Activated naive CD4-positive, alpha-beta T cell treated with anti-CD3 and anti-CD28 coated beads, Interleukin-2, amount 50 U/mL, for 72 hours (primary cell): ENCODE data around the gene ADGRL3. TPM values are rescaled to one million over a fixed set of nuclear protein-coding genes. Genes with fewer than 3 reads are reported as not detected.
"Not testable (repeated sequence)": the region's sequence is repeated elsewhere in the genome, so short reads cannot be mapped to it uniquely, and the experiment has no call there.

Experiments used
- ATAC-seq, 2 donors: fragments of 150-1000 bp; cut with Tn5 transposase; 2 replicates each; pipeline ENCODE4 v1.10.0; 2021; ENCODE audit warnings: mild to moderate bottlenecking in 2 of 2, moderate library complexity in 2 of 2
- DNase-seq, 2 donors: peaks; one replicate each; pipeline ENCODE4 v3.0.0; 2021 to 2022; ENCODE audit warnings: low spot score in 2 of 2
- H3K27ac Mint-ChIP-seq, 2 donors: one replicate each; pipeline ENCODE4 v1.8.0; 2022; ENCODE audit warnings: mild to moderate bottlenecking in 2 of 2, mixed read lengths in 2 of 2
- H3K36me3 Mint-ChIP-seq, 2 donors: one replicate each; pipeline ENCODE4 v1.8.0; 2022; ENCODE audit warnings: mixed read lengths in 2 of 2
- H3K9me3 Mint-ChIP-seq, 2 donors: one replicate each; pipeline ENCODE4 v1.8.0; 2022; ENCODE audit warnings: mixed read lengths in 2 of 2
- total RNA-seq, 2 donors: library from RNA; stranded (reverse); gene quantifications; one replicate each; pipeline ENCODE4 v1.2.3, GENCODE V29; 2022

ADGRL3 gene
- total RNA-seq, 2 donors from 2014 or later = not detected

DNA sequence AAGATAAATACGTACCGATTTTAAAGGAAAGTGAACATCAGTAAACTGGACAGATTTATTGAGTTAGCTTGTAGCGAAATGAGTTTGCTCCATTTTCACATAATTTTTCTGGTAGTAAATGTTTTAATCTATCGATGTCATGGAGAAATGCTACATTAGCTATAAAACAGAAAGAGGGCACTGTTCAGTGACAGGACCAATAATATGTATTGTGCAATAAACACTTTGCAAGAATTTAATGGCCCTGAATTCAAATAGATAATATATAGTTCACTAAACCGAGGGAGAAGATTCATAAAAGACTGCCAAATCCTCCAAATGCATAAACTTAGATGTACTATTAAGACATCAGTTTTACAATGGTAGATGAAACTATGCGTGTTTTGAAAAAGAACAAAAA lies 516.3 kb downstream of the ADGRL3 start:
- no peaks in the 10 kb centered on the region for H3K36me3 Mint-ChIP-seq
- H3K27ac Mint-ChIP-seq = no peak overlapping the region
- ATAC-seq = no peak
- no peak for DNase-seq
- H3K9me3 Mint-ChIP-seq = peaks cover 7 to 9% of the 10 kb centered on the region in 2 donors

GRCh38 chr4:61723492-61723891 lies 523.4 kb downstream of the ADGRL3 start:
- no peak overlapping the region for H3K27ac Mint-ChIP-seq
- H3K36me3 Mint-ChIP-seq = no peaks in the 10 kb centered on the region
- peaks cover 8 to 10% of the 10 kb centered on the region in 2 donors for H3K9me3 Mint-ChIP-seq
- ATAC-seq = no peak
- no peak for DNase-seq

- ATAC-seq = no peak
Measured at GRCh38 chr4:61727286-61727685, 527.2 kb downstream of the ADGRL3 start.

DNA sequence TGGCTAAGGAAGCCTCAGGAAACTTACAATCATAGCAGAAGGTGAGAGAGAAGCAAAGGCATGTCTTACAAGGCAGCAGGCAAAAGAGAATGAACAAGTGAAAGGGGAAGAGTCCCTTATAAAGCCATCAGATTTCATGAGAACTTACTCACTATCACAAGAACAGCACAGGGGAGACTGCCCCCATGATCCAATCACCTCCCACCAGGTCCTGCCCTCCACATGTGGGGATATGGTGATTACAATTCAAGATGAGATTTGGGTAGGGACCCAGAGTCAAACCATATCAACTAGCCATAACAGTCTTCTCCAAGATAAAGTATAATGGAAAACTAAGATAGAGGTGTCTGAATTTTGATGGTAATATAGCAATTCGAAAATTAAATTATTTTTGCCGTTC lies 534.3 kb downstream of the ADGRL3 start:
- Mint-ChIP-seq H3K27ac (no peak overlapping the region), H3K36me3 (no peaks in the 10 kb centered on the region)
- no peak for ATAC-seq

More at GRCh38 chr4:61727286-61727685, 527.2 kb downstream of the ADGRL3 start:
- H3K27ac Mint-ChIP-seq = no peak overlapping the region
- no peak for DNase-seq
- H3K9me3 Mint-ChIP-seq = peaks cover 10 to 16% of the 10 kb centered on the region in 2 donors
- H3K36me3 Mint-ChIP-seq = no peaks in the 10 kb centered on the region

GRCh38 chr4:61739887-61740286 lies 539.8 kb downstream of the ADGRL3 start:
- DNase-seq (no peak), ATAC-seq (no peak)
- H3K27ac Mint-ChIP-seq = no peak overlapping the region
- peaks cover 0 to 2% of the 10 kb centered on the region in 2 donors for H3K9me3 Mint-ChIP-seq
- H3K36me3 Mint-ChIP-seq = peaks cover 0 to 3% of the 10 kb centered on the region in 2 donors

More for the DNA sequence above, 534.3 kb downstream of the ADGRL3 start:
- peaks cover 3 to 8% of the 10 kb centered on the region in 2 donors for H3K9me3 Mint-ChIP-seq
- DNase-seq = no peak

DNA sequence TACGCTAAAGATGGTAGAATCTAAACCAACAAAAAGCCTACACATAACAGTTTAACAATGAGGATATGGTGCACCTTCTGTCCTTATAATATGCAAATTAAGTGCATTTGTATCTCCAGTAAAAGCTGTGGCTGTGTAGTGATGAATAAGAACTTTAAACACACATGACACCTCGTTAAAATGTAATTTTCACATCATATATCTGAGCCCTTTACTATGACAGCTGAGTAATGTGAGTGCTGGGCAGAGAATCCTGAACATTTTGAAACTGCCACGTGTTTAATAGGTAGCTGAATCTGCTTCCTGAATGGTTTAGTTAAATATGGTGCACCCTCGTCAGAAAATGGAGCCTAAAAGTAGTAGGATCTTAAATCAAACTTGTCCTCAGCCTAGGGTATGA lies 540.8 kb downstream of the ADGRL3 start:
- ATAC-seq (no peak), DNase-seq (no peak)
- no peak overlapping the region for H3K27ac Mint-ChIP-seq
- H3K9me3 Mint-ChIP-seq = peaks cover 0 to 4% of the 10 kb centered on the region in 2 donors
- H3K36me3 Mint-ChIP-seq = peaks cover 0 to 4% of the 10 kb centered on the region in 2 donors

DNA sequence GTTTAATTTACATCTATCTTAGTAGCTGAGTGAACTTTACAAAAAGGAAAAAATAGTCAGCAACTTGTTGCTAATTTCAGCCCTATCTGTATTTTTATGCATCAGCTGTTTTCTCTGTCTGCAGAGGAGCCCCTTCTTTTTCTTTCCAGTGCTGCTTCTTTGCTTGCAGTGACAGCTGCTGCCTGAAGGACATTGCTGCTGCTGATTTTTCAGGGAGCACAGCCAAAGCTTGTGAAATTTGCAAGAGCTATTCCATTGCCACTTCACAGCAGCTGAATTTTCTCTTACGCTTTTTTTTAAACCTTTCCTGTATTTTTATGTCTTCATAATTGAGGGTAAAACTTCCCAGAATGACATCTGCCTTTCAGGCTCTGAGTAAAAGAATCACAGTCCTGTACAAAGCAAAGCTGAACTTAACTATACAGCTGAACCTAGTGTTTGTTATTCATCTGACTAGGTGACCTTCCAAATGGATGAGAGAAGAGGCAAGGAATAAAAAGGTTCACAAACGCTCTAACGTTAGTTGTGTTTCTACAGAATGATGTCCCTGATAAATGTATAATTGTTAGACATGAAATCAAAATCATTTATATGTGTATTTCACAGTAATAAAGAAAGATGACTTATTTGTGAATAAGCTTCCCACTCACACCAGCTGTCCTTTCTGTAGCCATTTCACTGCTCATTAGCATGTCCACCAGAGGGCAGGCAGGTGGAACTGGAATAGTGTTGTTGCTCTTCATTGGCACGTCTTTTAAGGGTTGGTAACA lies 541.4 kb downstream of the ADGRL3 start:
- peaks cover 0 to 4% of the 10 kb centered on the region in 2 donors for H3K36me3 Mint-ChIP-seq
- no peak overlapping the region for H3K27ac Mint-ChIP-seq
- H3K9me3 Mint-ChIP-seq = peaks cover 0 to 4% of the 10 kb centered on the region in 2 donors
- DNase-seq (no peak), ATAC-seq (no peak)

- peaks cover 4 to 9% of the 10 kb centered on the region in 2 donors for H3K9me3 Mint-ChIP-seq
- no peak for DNase-seq
- no peak overlapping the region for H3K27ac Mint-ChIP-seq
- no peaks in the 10 kb centered on the region for H3K36me3 Mint-ChIP-seq
- no peak for ATAC-seq
Measured at GRCh38 chr4:61750810-61751209, 550.7 kb downstream of the ADGRL3 start.

GRCh38 chr4:61752617-61753016 lies 552.5 kb downstream of the ADGRL3 start:
- Mint-ChIP-seq H3K9me3 (peaks cover 5 to 7% of the 10 kb centered on the region in 2 donors), H3K27ac (no peak overlapping the region), H3K36me3 (peaks cover 0 to 3% of the 10 kb centered on the region in 2 donors)
- DNase-seq = no peak
- ATAC-seq = no peak

DNA sequence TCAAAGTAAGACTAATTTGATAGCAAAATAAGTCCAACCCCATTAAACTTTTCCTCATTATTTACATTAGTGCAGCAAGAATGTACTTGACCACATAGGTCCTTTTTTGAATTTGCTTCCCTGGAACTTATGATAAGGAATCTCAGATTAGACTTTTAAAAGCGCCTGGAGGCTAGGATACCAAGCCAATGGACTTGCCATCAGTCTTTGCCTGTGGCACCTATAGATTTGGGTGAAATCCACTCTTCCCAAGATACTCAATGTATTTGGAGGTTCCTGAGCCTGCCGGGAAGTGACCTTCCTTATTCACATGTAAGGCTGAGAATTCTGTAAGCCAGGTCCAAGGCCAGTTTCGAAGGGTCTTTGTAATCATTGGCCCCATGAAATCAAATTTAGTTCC lies 553.6 kb downstream of the ADGRL3 start:
- Mint-ChIP-seq H3K36me3 (peaks cover 0 to 6% of the 10 kb centered on the region in 2 donors), H3K27ac (no peak overlapping the region), H3K9me3 (peaks cover 14% of the 10 kb centered on the region in 2 donors)
- DNase-seq = no peak
- no peak for ATAC-seq

- not testable (repeated sequence) for H3K27ac Mint-ChIP-seq, ATAC-seq, DNase-seq
- H3K9me3 Mint-ChIP-seq = peaks cover 16 to 19% of the 10 kb centered on the region in 2 donors
- H3K36me3 Mint-ChIP-seq = peaks cover 5 to 22% of the 10 kb centered on the region in 2 donors
Measured at GRCh38 chr4:61756937-61757336, 556.8 kb downstream of the ADGRL3 start.

DNA sequence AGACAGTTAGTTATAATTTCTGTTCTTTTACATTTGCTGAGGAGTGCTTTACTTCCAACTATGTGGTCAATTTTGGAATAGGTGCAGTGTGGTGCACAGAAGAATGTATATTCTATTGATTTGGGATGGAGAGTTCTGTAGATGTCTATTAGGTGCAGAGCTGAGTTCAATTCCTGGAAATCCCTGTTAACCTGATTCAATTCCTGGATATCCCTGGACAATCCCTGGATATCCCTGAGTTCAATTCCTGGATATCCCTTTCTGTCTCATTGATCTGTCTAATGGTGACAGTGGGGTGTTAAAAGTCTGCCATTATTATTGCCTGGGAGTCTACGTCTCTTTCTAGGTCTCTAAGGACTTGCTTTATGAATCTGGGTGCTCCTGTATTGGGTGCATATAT lies 557.9 kb downstream of the ADGRL3 start:
- H3K9me3 Mint-ChIP-seq = peaks cover 16 to 19% of the 10 kb centered on the region in 2 donors
- DNase-seq, ATAC-seq, H3K27ac Mint-ChIP-seq: not testable (repeated sequence)
- peaks cover 5 to 22% of the 10 kb centered on the region in 2 donors for H3K36me3 Mint-ChIP-seq

DNA sequence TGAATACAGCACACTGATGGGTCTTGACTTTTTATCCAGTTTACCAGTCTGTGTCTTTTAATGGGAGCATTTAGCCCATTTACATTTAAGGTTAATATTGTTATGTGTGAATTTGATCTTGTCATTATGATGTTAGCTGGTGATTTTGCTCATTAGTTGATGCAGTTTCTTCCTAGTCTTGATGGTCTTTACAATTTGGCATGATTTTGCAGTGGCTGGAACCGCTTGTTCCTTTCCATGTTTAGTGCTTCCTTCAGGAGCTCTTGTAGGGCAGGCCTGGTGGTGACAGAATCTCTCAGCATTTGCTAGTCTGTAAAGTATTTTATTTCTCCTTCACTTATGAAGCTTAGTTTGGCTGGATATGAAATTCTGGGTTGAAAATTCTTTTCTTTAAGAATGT lies 558.5 kb downstream of the ADGRL3 start:
- H3K27ac Mint-ChIP-seq, DNase-seq, ATAC-seq: not testable (repeated sequence)
- Mint-ChIP-seq H3K9me3 (peaks cover 16 to 19% of the 10 kb centered on the region in 2 donors), H3K36me3 (peaks cover 5 to 22% of the 10 kb centered on the region in 2 donors)

- H3K36me3 Mint-ChIP-seq = peaks cover 5 to 22% of the 10 kb centered on the region in 2 donors
- not testable (repeated sequence) for ATAC-seq, H3K27ac Mint-ChIP-seq, DNase-seq
- H3K9me3 Mint-ChIP-seq = peaks cover 16 to 23% of the 10 kb centered on the region in 2 donors
Measured at GRCh38 chr4:61759245-61759644, 559.1 kb downstream of the ADGRL3 start.

DNA sequence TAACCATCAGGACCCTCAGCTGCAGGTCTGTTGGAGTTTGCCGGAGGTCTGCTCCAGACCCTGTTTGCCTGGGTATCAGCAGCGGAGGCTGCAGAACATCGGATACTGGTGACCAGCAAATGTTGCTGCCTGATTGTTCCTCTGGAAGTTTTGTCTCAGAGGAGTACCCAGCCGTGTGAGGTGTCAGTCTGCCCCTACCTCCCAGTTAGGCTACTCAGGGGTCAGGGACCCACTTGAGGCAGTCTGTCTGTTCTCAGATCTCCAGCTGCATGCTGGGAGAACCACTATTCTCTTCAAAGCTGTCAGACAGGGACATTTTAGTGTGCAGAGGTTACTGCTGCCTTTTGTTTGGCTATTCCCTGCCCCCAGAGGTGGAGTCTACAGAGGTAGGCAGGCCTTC lies 559.8 kb downstream of the ADGRL3 start:
- peaks cover 16 to 23% of the 10 kb centered on the region in 2 donors for H3K9me3 Mint-ChIP-seq
- peaks cover 5 to 22% of the 10 kb centered on the region in 2 donors for H3K36me3 Mint-ChIP-seq
- H3K27ac Mint-ChIP-seq, DNase-seq, ATAC-seq: not testable (repeated sequence)

GRCh38 chr4:61760820-61761219 lies 560.7 kb downstream of the ADGRL3 start:
- ATAC-seq (no peak), DNase-seq (no peak)
- H3K27ac Mint-ChIP-seq = no peak overlapping the region
- H3K36me3 Mint-ChIP-seq = peaks cover 5 to 22% of the 10 kb centered on the region in 2 donors
- H3K9me3 Mint-ChIP-seq = peaks cover 20 to 26% of the 10 kb centered on the region in 2 donors

DNA sequence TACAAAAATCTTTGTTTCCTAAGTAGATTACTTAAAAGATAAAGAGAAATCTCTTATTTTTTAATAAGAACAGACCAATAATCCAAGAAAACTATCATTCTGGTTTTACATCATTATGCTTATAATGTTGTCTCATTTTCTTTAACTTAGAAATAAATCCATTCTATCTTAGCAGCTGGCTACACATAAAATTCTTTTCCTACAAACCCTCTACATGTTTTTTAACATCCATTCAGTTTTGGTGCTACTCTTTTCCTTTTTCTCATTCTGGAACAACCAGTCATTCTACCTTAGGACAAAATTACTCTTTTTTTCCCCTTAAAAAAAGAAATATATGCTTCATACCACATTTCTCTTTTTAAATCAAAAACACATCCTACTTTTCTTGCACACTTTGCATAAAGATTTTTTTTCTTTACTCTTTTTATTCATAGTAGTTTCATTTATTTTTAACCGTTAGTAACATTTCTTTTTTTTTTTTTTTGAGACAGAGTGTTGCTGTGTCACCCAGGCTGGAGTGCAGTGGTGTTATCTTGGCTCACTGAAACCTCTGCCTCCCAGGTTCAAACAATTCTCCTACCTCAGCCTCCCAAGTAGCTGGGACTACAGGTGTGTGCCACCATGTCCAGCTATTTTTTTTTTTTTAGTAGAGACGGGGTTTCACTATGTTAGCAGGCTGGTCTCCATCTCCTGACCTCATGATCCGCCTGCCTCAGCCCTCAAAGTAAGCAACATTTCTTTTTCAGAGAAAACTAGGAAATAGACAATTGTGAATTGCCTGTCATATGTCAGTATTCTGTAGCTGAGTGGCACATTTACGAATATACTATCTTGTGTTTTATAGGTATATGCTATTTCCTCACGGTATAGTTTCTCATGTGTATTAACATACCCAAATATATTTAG lies 562.8 kb downstream of the ADGRL3 start:
- H3K36me3 Mint-ChIP-seq = peaks cover 13 to 22% of the 10 kb centered on the region in 2 donors
- DNase-seq (no peak), ATAC-seq (no peak)
- no peak overlapping the region for H3K27ac Mint-ChIP-seq
- peaks cover 36 to 40% of the 10 kb centered on the region in 2 donors for H3K9me3 Mint-ChIP-seq
